Right lung (tissue), 5 donors: ENCODE results near the gene PKD2. TPM values are rescaled to one million over a fixed set of nuclear protein-coding genes. Genes with fewer than 3 reads are reported as not detected.
"Not testable (repeated sequence)": the region's sequence is repeated elsewhere in the genome, so short reads cannot be mapped to it uniquely, and the experiment has no call there.

ENCODE experiments used
- DNase-seq, 2 donors: peaks; one replicate each; pipeline ENCODE4 v3.0.0-alpha.2; 2013
- polyA plus RNA-seq, 5 donors: library from polyadenylated mRNA; unstranded; fragments of 120-200 nt; gene quantifications; one replicate each; pipeline versions ENCODE4 v1.2.1 to v1.2.3, GENCODE V29; 2013; ENCODE audit warnings: inconsistent platforms in 1 of 5, low replicate concordance in 1 of 5; ENCODE audit not compliant: insufficient read length in 5 of 5, insufficient read depth in 1 of 5

The PKD2 gene
- polyA plus RNA-seq, 5 donors = 45.5 to 72.4 (median 64.3) TPM

DNA sequence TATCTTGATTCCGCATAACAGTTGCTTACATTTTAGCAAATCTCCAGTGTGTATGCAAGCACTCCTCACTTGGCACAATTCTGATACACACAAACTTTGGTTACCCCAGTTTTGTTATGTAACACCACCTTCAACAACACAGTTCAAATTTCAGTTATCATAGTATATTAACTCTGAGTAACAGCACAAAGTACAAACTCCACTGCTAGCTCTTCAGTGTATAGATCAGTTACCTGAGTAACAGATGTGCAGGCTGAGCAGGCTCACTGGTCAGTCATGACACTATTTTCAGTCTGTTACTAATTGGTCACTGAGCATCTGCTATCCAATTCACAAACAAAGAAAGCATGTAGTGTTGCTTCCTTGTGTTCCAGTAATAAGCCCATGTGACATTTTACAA is 55.4 kb downstream of the PKD2 start:
- DNase-seq = no peak

DNA sequence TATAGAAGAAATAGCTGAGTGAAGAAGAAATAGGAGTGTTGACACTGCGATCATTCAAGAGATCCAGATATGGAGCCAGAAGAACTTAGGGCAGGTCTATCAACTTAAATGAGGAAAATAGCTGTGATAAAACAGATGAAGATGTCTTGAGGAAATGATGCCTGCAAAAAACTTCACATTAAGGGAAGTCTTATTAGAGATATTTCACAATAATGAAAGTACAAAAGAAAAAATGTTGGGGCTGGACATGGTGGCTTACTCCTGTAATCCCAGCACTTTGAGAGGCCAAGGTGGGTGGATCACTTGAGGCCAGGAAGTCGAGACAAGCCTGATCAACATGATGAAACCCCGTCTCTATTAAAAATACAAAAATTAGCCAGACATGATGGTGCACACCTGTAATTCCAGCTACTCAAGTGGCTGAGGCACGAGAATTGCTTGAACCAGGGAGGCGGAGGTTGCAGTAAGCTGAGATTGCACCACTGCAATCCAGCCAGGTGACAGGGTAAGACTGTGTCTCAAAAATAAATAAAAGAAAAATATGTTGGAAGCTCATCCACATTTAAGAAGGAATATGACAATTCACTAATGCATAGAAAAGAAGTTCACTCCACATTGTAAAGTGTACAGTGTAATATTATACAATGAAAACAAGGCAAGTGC is 56.3 kb downstream of the PKD2 start:
- DNase-seq = no peak

DNA sequence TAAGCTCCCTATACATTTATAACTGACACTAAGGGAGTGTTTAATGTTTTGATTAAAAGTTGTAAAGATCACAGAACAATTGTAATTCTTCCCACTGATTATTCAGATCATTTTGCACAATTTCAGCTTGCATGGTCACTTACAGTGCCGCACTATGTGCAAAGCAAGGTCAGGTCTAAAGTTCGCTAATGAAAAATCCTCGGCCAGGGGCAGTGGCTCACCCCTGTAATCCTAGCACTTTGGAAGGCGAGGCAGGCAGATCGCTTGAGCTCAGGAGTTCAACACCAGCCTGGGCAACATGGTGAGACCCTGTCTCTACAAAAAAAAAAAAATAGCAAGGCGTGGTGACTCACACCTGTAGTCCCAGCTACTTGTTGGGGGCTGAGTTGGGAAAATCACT is 57.0 kb downstream of the PKD2 start:
- DNase-seq = no peak

DNA sequence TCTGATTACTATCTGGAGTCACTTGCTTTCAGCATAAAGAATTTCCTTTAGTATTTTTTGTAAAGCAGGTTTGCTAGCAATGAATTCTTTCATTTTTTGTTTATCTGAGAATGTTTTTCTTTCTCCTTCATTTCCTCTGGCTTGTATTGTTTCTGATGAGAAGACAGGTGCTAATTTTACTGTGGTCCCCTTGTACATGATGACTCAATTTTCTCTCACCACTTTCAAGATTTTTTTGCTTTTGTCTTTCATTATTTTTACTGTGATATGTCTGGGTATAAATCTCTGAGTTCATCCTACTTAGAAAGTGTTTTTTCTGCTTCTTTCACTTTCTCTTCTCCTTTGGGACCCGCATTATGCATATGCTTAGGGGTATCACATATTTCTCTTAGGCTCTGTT is 62.6 kb downstream of the PKD2 start:
- DNase-seq = no peak

DNA sequence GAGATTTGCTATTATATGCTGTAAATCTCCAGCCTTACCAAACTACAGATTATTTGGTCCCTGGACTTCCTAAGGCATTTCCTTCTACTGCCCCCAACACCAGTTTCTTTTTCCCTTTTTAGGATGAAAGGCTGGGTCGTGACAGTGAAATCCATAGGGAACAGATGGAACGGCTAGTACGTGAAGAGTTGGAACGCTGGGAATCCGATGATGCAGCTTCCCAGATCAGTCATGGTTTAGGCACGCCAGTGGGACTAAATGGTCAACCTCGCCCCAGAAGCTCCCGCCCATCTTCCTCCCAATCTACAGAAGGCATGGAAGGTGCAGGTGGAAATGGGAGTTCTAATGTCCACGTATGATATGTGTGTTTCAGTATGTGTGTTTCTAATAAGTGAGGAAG is 67.9 kb downstream of the PKD2 start:
- no peak for DNase-seq

DNA sequence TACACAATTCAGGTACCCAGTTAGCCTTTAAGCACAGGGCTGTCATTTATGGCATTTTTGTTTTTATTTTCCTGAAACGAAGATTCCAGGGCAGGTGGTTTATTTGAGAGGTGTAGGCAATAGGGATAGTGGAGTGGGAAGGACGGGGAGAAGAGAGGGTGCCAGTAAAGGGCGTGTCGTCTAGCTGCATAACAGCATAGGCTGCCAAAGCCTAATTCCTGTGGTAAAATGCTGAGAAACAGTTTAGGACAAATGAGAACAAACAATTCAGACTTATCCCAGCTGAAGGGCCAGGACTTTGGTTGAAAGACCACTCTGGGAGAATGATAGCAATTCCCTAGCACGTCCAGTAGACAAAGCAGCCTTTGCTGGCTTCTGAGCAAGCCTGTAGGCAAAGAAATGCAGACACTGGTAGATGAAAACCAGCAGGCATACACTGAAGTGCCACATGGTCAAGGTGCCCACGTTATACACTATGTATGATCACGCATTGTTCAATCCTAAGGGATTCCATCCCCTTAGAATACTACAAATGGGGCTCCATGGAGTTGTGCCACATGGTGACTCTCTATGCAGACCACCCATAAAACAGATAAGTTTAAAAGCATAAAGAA is 70.6 kb downstream of the PKD2 start:
- no peak for DNase-seq

DNA sequence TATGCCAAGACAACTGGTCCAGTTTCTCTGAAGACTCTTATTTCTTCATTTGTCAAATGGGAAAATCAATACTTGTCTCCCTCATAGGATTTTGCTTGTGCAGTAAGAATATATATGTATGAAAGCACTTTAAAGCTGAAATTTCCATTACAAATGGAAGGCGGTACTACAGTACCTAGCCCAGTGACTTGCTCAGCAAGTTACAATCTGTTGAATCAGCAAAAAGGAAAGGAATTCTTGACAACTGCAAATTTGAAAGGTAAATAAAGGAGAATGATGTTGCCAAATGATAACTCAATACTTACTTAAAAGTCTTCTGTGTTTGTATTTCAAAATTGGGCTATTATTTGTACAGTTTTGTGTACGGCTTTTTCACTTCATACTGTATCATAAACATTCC is 71.1 kb downstream of the PKD2 start:
- DNase-seq = no peak

DNA sequence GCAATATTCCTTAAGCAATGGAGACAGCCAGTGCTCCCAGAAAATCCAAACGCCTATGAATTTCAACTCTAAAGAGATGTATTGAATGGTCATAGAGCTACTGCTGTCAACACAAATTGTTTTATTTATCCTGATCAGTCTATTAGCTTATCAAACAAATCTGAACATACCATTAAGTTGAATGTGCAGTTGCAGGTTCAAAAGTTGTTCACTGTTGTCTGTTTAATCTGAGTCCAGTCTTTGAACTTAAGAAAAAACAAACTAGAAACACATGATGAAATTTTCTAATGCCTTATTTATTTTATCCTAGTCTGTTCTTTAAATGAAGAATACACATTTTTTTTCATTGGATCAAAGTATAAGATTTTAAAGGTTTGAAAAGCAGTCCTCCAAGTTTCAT is 73.2 kb downstream of the PKD2 start:
- no peak for DNase-seq

DNA sequence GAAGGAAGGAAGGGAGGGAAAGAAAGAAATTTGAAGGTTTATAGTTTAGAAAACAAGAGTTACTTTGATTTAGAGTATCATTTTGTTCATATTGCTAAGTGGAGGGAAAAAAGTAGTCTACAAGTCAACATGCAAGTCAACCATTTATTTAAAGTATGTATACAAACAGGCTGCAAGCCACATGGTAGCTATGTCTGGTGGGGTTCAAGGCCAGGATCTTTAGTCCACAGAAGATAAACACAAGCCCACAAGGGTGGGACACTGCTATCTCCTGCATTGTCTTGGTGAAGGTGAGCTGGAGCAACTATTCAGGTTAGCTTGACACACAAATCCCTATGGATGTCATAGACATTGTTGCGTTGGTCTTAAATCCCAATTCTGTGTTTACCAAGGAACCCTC is 79.6 kb downstream of the PKD2 start:
- no peak for DNase-seq

DNA sequence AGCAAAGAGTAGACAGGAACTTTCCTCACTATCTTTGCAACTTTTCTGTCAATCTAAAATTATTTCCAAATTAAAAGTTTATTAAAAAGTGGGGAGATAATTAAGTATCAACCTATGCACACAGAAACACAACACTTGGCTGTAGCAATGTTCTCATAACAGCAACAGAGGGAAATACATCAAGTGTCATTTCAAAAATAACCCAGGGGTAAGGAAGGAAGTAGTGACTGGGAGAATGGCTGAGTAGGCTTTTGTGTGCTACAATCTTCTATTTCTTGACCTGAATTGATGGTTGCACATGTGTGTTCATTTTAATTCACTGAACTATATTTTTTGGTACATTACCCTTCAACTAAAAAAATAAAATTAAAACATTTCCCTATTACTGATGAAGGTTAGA is 83.5 kb downstream of the PKD2 start:
- DNase-seq = no peak

DNA sequence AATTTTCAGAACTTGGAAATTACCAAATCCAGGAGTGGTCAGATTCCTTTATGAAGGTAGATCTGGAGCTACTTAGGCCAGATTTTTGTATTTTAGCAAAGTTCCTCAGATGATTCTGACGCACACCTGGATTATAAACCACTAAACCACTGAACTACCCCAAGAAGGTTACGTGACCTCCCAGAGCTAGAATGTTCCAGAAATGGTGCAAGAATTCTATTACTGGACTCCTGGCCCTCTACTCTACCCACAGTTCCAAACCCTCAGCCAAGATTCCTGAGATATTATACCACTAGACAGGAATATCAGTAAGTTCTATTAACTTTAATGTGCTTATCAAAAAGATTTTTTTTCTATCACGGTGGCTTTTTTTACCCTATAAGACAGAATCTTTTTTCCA is 83.9 kb downstream of the PKD2 start:
- DNase-seq = no peak

DNA sequence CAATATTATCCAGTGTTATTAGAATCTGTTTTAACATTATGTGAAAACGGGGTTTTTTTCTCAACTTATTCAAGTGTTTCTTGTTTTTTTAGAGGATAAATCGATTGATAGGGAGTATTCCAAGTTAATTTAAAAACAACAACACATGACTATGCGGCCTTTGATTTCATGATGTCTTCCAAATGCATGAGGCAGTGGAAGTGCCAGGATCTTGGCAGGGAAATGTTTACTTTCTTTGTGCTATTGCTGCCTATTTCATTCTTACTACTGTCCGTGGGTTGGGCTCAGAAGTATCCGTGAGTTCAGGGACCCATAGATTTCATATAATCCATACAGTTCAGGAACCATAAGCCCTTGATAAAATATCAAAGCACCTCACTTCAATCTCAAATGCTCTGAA is 86.4 kb downstream of the PKD2 start:
- no peak for DNase-seq

DNA sequence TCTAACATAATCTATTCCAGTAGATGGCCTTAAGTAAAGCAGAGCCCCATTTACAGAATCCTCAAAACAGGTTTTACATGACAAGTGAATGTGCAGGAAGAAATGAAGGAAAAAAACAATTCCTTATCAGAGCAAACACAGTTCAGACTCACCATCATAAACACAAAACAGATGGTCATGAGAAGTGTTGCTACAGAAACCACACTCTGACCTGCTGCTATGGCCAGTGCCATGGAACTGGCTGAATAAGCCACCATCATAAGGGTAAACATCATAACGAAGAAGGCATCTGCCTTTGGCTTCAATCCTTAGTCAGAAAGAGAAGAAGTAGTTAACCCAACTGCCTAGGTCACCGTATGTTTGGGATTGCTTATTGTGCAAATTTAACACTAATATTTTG is 89.9 kb downstream of the PKD2 start:
- DNase-seq = no peak

DNA sequence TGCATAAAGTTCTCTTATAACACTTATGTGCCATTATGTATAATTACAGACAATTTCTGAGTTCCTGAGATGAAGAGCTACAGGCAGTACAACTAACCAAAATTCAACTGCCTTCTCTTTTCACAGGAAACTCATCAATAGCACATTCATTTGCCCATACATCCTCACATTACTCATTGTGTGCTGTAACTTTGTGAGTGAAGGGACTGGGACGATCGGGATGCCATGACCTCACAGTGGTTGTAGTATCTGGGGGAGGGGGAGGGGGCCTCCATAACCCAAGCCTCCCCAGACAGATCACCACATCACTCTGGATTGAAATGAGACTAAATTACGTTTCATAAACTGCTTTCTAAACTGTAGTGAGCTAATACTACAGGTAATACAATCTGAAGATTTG is 90.3 kb downstream of the PKD2 start:
- DNase-seq = no peak

DNA sequence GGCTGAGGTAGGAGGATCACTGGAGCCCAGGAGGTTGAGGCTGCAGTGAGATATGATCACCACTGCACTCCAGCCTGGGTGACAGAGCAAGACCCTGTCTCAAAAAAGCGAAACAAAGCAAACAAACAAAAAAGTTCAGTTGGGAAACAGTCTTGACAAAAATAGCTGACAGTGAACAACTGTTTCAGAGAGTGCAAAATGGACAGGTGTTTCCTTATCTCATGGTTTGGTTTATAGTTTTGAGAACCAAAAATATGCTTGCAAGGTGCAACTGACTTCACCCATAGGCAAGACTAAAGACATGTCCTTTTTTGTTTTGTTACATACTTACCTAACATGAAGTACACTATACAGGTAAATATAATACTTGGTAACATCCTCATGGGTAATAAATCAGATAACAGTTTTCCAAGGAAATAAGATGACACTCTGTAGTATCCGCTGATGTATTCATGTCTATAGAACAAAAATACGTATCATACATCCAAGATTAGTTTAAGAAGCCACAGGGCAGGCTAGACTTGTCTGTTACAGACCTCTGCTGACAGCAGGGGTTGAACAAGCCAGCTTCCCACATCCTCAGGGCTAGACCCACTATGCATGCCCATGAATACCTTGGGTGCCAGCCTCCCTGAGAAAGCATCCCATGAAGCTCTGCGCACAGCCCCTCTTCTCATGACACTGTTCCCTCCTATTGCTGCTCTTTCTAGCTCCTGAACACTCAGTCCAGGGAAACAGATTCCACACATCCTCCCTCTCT is 91.7 kb downstream of the PKD2 start:
- DNase-seq = no peak

DNA sequence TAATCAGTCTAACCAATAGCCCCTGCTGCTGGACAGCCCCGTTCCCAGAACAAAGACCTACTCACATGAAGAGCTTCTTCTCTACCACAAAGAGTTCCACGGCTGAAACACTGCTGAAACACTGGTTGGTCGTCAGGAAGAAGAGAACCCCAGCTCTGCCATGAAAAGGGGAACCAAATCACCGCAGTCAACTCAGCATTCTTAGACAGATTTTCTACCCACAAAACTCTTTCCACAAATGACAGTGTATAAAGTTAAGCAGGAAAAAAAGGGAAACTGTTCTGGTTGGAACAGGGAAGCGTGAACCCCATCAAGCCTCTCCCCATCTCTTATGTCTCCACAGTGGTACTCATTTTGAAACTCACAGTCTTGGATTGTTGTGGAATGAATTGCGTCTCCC is 93.7 kb downstream of the PKD2 start:
- DNase-seq = no peak

DNA sequence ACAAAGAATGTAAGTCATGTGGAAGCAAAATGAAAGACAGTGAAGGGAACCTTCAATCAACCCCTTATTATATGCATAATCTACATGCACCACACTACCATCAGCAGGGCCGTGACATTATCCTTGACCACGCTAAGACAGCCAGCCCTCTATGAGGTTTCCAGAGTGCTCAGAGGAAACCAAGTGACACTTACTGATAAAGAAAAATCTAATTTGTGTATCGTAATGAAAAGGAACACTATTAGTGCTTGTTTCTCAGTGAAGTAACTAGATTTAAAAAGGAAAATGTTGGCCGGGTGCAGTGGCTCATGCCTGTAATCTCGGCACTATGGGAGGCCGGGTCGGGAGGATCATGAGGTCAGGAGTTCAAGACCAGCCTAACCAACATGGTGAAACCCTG is 94.6 kb downstream of the PKD2 start:
- no peak for DNase-seq

DNA sequence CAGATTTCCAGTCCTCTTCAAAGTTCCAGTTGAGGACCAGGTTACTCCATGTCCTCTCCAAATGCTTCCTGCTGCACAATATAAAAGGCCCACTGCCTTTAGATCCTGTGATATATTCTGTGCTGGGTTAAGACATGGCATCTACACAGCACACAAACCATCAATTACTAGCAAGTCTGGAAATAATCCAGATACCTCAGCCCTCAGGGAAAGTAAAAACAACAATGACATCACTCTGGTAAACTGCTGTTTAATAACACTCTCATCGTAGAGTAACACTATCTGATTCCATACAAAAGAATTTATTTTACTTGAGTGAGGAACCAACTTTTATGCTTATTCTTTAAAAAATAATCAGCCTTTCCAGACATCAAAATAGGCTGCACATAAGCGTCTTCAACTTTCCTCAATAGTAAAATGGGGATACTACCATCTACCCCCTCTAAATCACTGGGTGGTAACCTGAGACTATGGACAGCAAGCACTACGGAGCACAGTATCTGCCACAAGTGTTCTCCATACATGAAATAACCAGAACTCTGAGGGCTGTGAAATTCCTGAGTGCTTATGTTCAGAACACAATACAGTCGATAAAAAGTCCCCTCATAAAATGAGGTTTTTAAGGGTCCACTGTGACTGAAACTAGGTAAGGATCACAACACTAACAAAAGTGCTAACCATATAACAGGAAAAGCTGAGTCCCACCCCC is 97.6 kb downstream of the PKD2 start:
- no peak for DNase-seq

DNA sequence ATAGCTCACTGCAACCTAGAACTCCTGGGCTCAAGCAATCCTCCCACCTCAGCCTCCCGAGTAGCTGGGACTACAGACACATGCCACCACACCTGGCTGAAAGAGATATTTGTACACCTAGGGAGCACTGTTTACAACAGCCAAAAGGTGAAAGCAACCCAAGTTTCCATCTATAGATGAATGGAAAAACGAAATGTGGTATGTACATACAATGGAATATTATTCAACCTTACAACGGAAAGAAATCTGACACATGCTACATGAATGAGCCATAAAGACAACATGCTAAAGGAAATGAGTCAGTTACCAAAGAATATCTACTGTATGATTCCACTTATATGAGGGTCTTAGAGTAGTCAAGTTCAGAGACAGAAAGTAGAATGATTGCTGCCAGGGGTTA is 98.8 kb downstream of the PKD2 start:
- DNase-seq = no peak

DNA sequence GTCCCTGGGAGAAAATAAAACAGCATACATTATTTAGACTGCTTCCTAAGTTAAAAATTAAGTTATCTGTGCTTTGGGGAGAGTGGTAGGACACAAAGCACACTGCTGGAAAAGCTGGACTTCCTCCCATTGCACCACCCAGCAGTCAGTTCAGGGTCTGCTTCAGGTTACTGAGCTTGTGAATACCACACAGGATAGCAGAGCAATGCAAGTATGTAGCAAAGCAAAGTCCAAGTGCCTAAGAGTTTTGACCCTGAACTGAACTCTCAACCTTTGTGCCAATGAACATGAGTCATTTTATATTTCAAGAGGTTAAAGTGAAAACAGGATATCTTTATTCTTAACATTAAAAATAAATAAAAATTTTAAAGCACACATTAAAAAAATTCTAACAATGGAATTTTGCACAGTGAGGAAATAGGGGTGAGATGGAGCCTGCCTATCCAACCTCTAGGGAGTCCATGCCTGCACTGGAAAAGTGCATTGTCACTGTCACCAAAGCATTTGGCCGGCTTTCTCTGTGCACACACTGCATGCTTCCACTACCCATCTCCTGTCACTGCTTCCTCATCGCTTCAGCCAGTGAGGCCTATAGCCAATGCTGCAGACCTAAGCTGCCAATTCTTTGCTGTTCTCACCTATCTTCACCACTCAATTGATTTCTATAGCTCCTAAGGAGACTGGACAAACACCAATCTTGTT is 100.1 kb downstream of the PKD2 start:
- DNase-seq = no peak

DNA sequence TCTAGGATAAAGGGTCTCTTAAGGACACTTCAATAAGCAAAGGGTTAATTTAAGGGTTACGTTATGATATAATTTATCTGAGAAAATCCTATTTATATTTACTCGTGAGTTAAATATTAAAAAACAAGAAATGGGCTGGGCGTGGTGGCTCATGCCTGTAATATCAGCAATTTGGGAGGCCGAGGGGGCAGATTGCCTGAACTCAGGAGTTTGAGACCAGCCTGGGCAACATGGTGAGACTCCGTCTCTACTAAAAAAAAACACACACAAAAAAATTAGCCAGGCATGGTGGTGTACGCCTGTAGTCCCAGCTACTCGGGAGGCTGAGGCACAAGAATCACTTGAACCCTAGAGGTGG is 100.7 kb downstream of the PKD2 start:
- not testable (repeated sequence) for DNase-seq

DNA sequence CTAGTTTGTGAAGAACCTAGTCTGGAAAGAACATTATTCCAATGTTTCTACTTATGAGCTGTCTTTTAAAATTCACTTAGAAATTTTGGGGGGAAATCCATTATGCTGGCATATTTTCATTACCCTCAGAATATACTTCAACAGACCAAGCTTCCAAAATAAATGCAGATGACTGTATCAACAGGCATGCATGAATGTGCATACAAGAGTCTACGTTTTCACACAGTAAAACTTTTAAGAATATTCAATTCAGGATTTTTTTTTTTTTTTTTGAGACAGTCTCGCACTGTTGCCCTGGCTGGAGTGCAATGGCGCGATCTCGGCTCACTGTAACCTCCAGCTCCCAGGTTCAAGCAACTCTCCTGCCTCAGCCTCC is 101.3 kb downstream of the PKD2 start:
- no peak for DNase-seq
